Measurements from ENCODE around the gene AURKAIP1. TPM values are rescaled to one million over a fixed set of nuclear protein-coding genes. Genes with fewer than 3 reads are reported as not detected.
"Not testable (repeated sequence)": the region's sequence is repeated elsewhere in the genome, so short reads cannot be mapped to it uniquely, and the experiment has no call there.

AURKAIP1 gene
- total RNA-seq, 1 experiment from 2014 or later: 49.1 TPM

- Histone ChIP-seq H3K4me2 (ENCODE audit: low read depth, low read length, poor library complexity, severe bottlenecking) (no peak overlapping the region), H3K4me1 (ENCODE audit: low read length) (no peaks in the 10 kb centered on the region), H3K4me3 (ENCODE audit: low read length) (no peak overlapping the region), H2AFZ (ENCODE audit: low read length) (no peak overlapping the region), H3K36me3 (ENCODE audit: insufficient read depth, low read length) (peaks cover 57% of the 10 kb centered on the region), H3K27me3 (ENCODE audit: low read length) (no peaks in the 10 kb centered on the region), H3K27ac (ENCODE audit: low read length) (no peak overlapping the region), H3K9me3 (ENCODE audit: low read length) (no peaks in the 10 kb centered on the region), H3K9ac (ENCODE audit: low read length) (no peak overlapping the region), H3K9me2 (replicated peaks; ENCODE audit: insufficient read depth, low read length) (no peaks in the 10 kb centered on the region), H3K79me2 (ENCODE audit: low read length) (peaks cover 20% of the 10 kb centered on the region), H4K20me1 (ENCODE audit: insufficient read depth, low read depth, low read length) (no peaks in the 10 kb centered on the region)
- no peak for DNase-seq
Measured at GRCh38 chr1:1387098-1388077, 12.4 kb upstream of the AURKAIP1 start.

GRCh38 chr1:1385931-1386330 lies 10.9 kb upstream of the AURKAIP1 start:
- Histone ChIP-seq H3K27me3 (ENCODE audit: low read length) (no peaks in the 10 kb centered on the region), H3K9ac (ENCODE audit: low read length) (no peak overlapping the region), H3K79me2 (ENCODE audit: low read length) (peaks cover 28% of the 10 kb centered on the region), H3K4me2 (ENCODE audit: low read depth, low read length, poor library complexity, severe bottlenecking) (no peak overlapping the region), H3K27ac (ENCODE audit: low read length) (no peak overlapping the region), H3K4me3 (ENCODE audit: low read length) (no peak overlapping the region), H2AFZ (ENCODE audit: low read length) (no peak overlapping the region), H3K9me3 (ENCODE audit: low read length) (no peaks in the 10 kb centered on the region), H3K4me1 (ENCODE audit: low read length) (no peaks in the 10 kb centered on the region), H3K36me3 (ENCODE audit: insufficient read depth, low read length) (peaks cover 43% of the 10 kb centered on the region), H3K9me2 (replicated peaks; ENCODE audit: insufficient read depth, low read length) (no peaks in the 10 kb centered on the region), H4K20me1 (ENCODE audit: insufficient read depth, low read depth, low read length) (no peaks in the 10 kb centered on the region)
- no peak for DNase-seq

- H3K4me3 ChIP-seq (ENCODE audit: low read length); H3K4me2 ChIP-seq (ENCODE audit: low read depth, low read length, poor library complexity, severe bottlenecking); H3K27ac ChIP-seq (ENCODE audit: low read length); H3K4me1 ChIP-seq (ENCODE audit: low read length); H3K9me2 ChIP-seq (replicated peaks; ENCODE audit: insufficient read depth, low read length); DNase-seq; H2AFZ ChIP-seq (ENCODE audit: low read length); H3K9ac ChIP-seq (ENCODE audit: low read length); H4K20me1 ChIP-seq (ENCODE audit: insufficient read depth, low read depth, low read length); H3K9me3 ChIP-seq (ENCODE audit: low read length); H3K27me3 ChIP-seq (ENCODE audit: low read length): not testable (repeated sequence)
- peaks cover 29% of the 10 kb centered on the region for H3K79me2 ChIP-seq (ENCODE audit: low read length)
- H3K36me3 ChIP-seq (ENCODE audit: insufficient read depth, low read length): peaks cover 38% of the 10 kb centered on the region
Measured at GRCh38 chr1:1385339-1385738, 10.3 kb upstream of the AURKAIP1 start.

- peaks cover 10% of the 10 kb centered on the region for H3K36me3 ChIP-seq (ENCODE audit: insufficient read depth, low read length)
- H3K9me2 ChIP-seq (replicated peaks; ENCODE audit: insufficient read depth, low read length): no peaks in the 10 kb centered on the region
- H2AFZ ChIP-seq (ENCODE audit: low read length): no peak overlapping the region
- peaks cover 3% of the 10 kb centered on the region for H3K4me1 ChIP-seq (ENCODE audit: low read length)
- H3K4me2 ChIP-seq (ENCODE audit: low read depth, low read length, poor library complexity, severe bottlenecking): no peak overlapping the region
- H3K27me3 ChIP-seq (ENCODE audit: low read length): no peaks in the 10 kb centered on the region
- H4K20me1 ChIP-seq (ENCODE audit: insufficient read depth, low read depth, low read length): no peaks in the 10 kb centered on the region
- DNase-seq: no peak
- no peak overlapping the region for H3K4me3 ChIP-seq (ENCODE audit: low read length)
- peaks cover 28% of the 10 kb centered on the region for H3K79me2 ChIP-seq (ENCODE audit: low read length)
- no peak overlapping the region for H3K27ac ChIP-seq (ENCODE audit: low read length)
- H3K9ac ChIP-seq (ENCODE audit: low read length): no peak overlapping the region
- H3K9me3 ChIP-seq (ENCODE audit: low read length): no peaks in the 10 kb centered on the region
Measured at GRCh38 chr1:1381294-1381693, 6.3 kb upstream of the AURKAIP1 start.

GRCh38 chr1:1380860-1381259 lies 5.9 kb upstream of the AURKAIP1 start:
- peaks cover 7% of the 10 kb centered on the region for H3K4me1 ChIP-seq (ENCODE audit: low read length)
- H3K9ac ChIP-seq (ENCODE audit: low read length): no peak overlapping the region
- peaks cover 28% of the 10 kb centered on the region for H3K79me2 ChIP-seq (ENCODE audit: low read length)
- H3K36me3 ChIP-seq (ENCODE audit: insufficient read depth, low read length): peaks cover 8% of the 10 kb centered on the region
- no peaks in the 10 kb centered on the region for H4K20me1 ChIP-seq (ENCODE audit: insufficient read depth, low read depth, low read length)
- no peaks in the 10 kb centered on the region for H3K9me3 ChIP-seq (ENCODE audit: low read length)
- no peak overlapping the region for H3K4me3 ChIP-seq (ENCODE audit: low read length)
- no peak overlapping the region for H3K27ac ChIP-seq (ENCODE audit: low read length)
- H2AFZ ChIP-seq (ENCODE audit: low read length): no peak overlapping the region
- no peaks in the 10 kb centered on the region for H3K27me3 ChIP-seq (ENCODE audit: low read length)
- no peak overlapping the region for H3K4me2 ChIP-seq (ENCODE audit: low read depth, low read length, poor library complexity, severe bottlenecking)
- H3K9me2 ChIP-seq (replicated peaks; ENCODE audit: insufficient read depth, low read length): no peaks in the 10 kb centered on the region
- no peak for DNase-seq

DNA sequence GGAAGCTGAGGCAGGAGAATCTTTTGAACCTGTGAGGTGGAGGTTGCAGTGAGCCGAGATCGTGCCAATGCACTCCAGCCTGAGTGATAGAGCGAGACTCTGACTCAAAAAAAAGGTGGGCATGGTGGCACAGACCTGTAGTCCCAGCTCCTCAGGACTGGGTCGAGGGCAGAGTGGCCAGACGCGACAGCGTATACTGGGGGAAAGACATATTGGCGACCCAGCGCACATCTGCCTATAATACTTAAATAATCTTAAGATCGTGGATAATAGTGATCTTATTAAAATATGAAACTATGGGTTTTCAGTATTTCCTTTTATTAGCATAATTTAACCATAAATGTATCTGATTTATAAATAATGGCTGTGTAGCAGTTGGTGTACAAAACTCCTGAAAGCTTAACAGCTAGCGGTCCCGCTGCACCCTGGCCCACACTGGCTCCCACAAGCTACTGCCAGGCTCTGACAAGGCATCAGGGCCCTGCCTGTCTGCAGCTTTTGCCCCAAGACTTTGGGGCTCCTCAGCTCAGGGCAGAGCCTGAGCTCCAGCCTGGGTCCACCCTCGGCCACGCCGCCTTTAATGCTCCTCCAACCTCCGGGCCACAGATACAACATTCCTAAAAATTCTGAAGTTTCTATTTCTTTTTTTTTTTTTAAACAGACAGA lies 2.7 kb upstream of the AURKAIP1 start:
- peaks cover 42% of the 10 kb centered on the region for H3K79me2 ChIP-seq (ENCODE audit: low read length)
- H3K4me3 ChIP-seq (ENCODE audit: low read length): no peak overlapping the region
- no peak overlapping the region for H3K4me2 ChIP-seq (ENCODE audit: low read depth, low read length, poor library complexity, severe bottlenecking)
- H3K4me1 ChIP-seq (ENCODE audit: low read length): peaks cover 24% of the 10 kb centered on the region
- peaks cover 6% of the 10 kb centered on the region; the same call in 1 of the 2 replicates for H3K36me3 ChIP-seq (ENCODE audit: insufficient read depth, low read length)
- no peak overlapping the region for H3K9ac ChIP-seq (ENCODE audit: low read length)
- no peaks in the 10 kb centered on the region for H3K27me3 ChIP-seq (ENCODE audit: low read length)
- H3K9me3 ChIP-seq (ENCODE audit: low read length): no peaks in the 10 kb centered on the region
- H3K27ac ChIP-seq (ENCODE audit: low read length): no peak overlapping the region
- no peaks in the 10 kb centered on the region for H3K9me2 ChIP-seq (replicated peaks; ENCODE audit: insufficient read depth, low read length)
- 0 out of 2 replicates have a peak, but pooled peaks cover 6% of the 10 kb centered on the region for H4K20me1 ChIP-seq (ENCODE audit: insufficient read depth, low read depth, low read length)
- no peak for DNase-seq
- H2AFZ ChIP-seq (ENCODE audit: low read length): no peak overlapping the region

- Histone ChIP-seq H3K9me3 (ENCODE audit: low read length) (no peaks in the 10 kb centered on the region), H3K27ac (ENCODE audit: low read length) (no peak overlapping the region), H3K79me2 (ENCODE audit: low read length) (peaks cover 33% of the 10 kb centered on the region), H3K4me2 (ENCODE audit: low read depth, low read length, poor library complexity, severe bottlenecking) (peak overlapping the region; percentile 88), H3K9me2 (replicated peaks; ENCODE audit: insufficient read depth, low read length) (no peaks in the 10 kb centered on the region), H3K4me3 (ENCODE audit: low read length) (peak overlapping the region; percentile 74; the same call in 1 of the 2 replicates), H3K9ac (ENCODE audit: low read length) (peak overlapping the region; percentile 92; the same call in 1 of the 2 replicates), H4K20me1 (ENCODE audit: insufficient read depth, low read depth, low read length) (0 out of 2 replicates have a peak, but pooled peaks cover 6% of the 10 kb centered on the region), H3K36me3 (ENCODE audit: insufficient read depth, low read length) (peaks cover 6% of the 10 kb centered on the region; the same call in 1 of the 2 replicates), H3K27me3 (ENCODE audit: low read length) (no peaks in the 10 kb centered on the region), H3K4me1 (ENCODE audit: low read length) (peaks cover 33% of the 10 kb centered on the region), H2AFZ (ENCODE audit: low read length) (no peak overlapping the region)
- no peak for DNase-seq
Measured at GRCh38 chr1:1376551-1377226, 1.7 kb upstream of the AURKAIP1 start.

- DNase-seq: no peak
Measured at GRCh38 chr1:1374589-1374928, 448 bp downstream of the AURKAIP1 start.

More at GRCh38 chr1:1374589-1374928, 448 bp downstream of the AURKAIP1 start:
- Histone ChIP-seq H3K27me3 (ENCODE audit: low read length) (no peaks in the 10 kb centered on the region), H3K27ac (ENCODE audit: low read length) (peak overlapping the region; percentile 65), H3K4me3 (ENCODE audit: low read length) (peak overlapping the region; percentile 95), H3K9ac (ENCODE audit: low read length) (peak overlapping the region; percentile 92), H4K20me1 (ENCODE audit: insufficient read depth, low read depth, low read length) (0 out of 2 replicates have a peak, but pooled peaks cover 6% of the 10 kb centered on the region), H3K4me1 (ENCODE audit: low read length) (peaks cover 35% of the 10 kb centered on the region), H3K9me3 (ENCODE audit: low read length) (no peaks in the 10 kb centered on the region), H3K36me3 (ENCODE audit: insufficient read depth, low read length) (0 out of 2 replicates have a peak, but pooled peaks cover 6% of the 10 kb centered on the region), H3K9me2 (replicated peaks; ENCODE audit: insufficient read depth, low read length) (no peaks in the 10 kb centered on the region), H3K79me2 (ENCODE audit: low read length) (peaks cover 29% of the 10 kb centered on the region), H2AFZ (ENCODE audit: low read length) (no peak overlapping the region), H3K4me2 (ENCODE audit: low read depth, low read length, poor library complexity, severe bottlenecking) (peak overlapping the region; percentile 87)

Data from Karpas-422 (cell line).